H1 (cell line): Measurements from ENCODE around the gene C19orf47. TPM values are rescaled to one million over a fixed set of nuclear protein-coding genes. Genes with fewer than 3 reads are reported as not detected.

Source experiments
- microRNA counts: library from miRNA; unstranded; fragments of <30 nt; microRNA quantifications from one replicate; lab custom pipeline; 2015
- microRNA-seq, 2 experiments: library from miRNA; unstranded; fragments of <30 nt; microRNA quantifications; one replicate each; pipeline versions ENCODE4 to v1.2.0, GENCODE V29; 2016 to 2020; ENCODE audit warnings: borderline microRNAs expressed in 2 of 2, borderline number of aligned reads in 2 of 2, borderline replicate concordance in 1 of 2
- polyA plus RNA-seq, 7 experiments: library from polyadenylated mRNA; depleted of rRNA in 3 of 7; stranded (reverse) in 5 of 7; unstranded in 2 of 7; fragments of >200 nt in 5 of 7; fragments of 200-250 nt in 2 of 7; gene quantifications; 1 replicate in 5 of 7; 2 replicates in 1 of 7; 4 replicates in 1 of 7; pipeline versions ENCODE4 v1.2.1 to v1.2.3, GENCODE V29; 2011 to 2013; ENCODE audit warnings: missing spikeins in 2 of 7, mixed read lengths in 2 of 7
- small RNA-seq: library from polyadenylated mRNA; stranded (forward); fragments of <200 nt; extraction: miRNeasy Mini kit (QIAGEN cat#:217004); gene quantifications from one replicate; pipeline ENCODE3, GENCODE V24; 2013; ENCODE audit not compliant: insufficient read depth
- total RNA-seq: library from RNA; stranded (reverse); fragmentation: NEBNext Ultra II Directional; extraction: Animal tissue kit (Norgen Biotek cat#: 25700); gene quantifications from 2 replicates; pipeline ENCODE4 v1.2.1, GENCODE V29; 2021

The C19orf47 gene
- total and polyA plus RNA-seq, 2 of the 8 experiments (the other 6 are each of a cell fraction or from before 2014, with no cell fraction given) = 17.8 to 27.3 TPM

MicroRNAs encoded within 50 kb of the gene (microRNA counts, 767-probe panel; counts per million panel counts)
- microRNA hsa-miR-641 (lab: Ali Mortazavi, UCI) = 879 counts per million, percentile 95 among the panel's probes with 10 or more counts

Small RNA genes lying within 50 kb of the gene (microRNA-seq; reads per million reads assigned to microRNA genes)
- 15.2 to 17.9 reads per million in 2 experiments for gene MIR641
- gene MIR6796 = 0 to 0.20 reads per million in 2 experiments

Small RNA genes lying within 50 kb of the gene (small RNA-seq; reads per million reads assigned to genes)
- gene MIR641 = 194 reads per million, percentile 98 among the genes with 10 or more reads in this experiment
- gene MIR6796 = not detected
- not detected for gene RF00019
- not detected for gene RNU6-945P

Other genes with a start within 250 kb of the C19orf47 start
- gene MAP3K10, start 157.0 kb downstream of the C19orf47 start, total RNA-seq = 15.9 and 18.3 TPM in 2 replicates
- 4.9 and 9.2 TPM in 2 replicates for gene MAP3K10, start 157.0 kb downstream of the C19orf47 start, polyA plus RNA-seq (2011; rRNA removed)
- not detected in 2 replicates for gene TTC9B, start 130.0 kb downstream of the C19orf47 start, total RNA-seq
- 0.24 and 0.26 TPM in 2 replicates for gene TTC9B, start 130.0 kb downstream of the C19orf47 start, polyA plus RNA-seq (2011; rRNA removed)
- 0.63 and 1.9 TPM in 2 replicates for gene CCNP, start 121.7 kb downstream of the C19orf47 start, total RNA-seq
- gene CCNP, start 121.7 kb downstream of the C19orf47 start, polyA plus RNA-seq (2011; rRNA removed) = 2.1 and 4.6 TPM in 2 replicates
- 137 and 151 TPM in 2 replicates for gene AKT2, start 63.1 kb downstream of the C19orf47 start, total RNA-seq
- gene AKT2, start 63.1 kb downstream of the C19orf47 start, polyA plus RNA-seq (2011; rRNA removed) = 183 and 252 TPM in 2 replicates
- 180 and 189 TPM in 2 replicates for gene PLD3, start 298 bp upstream of the C19orf47 start, total RNA-seq
- 543 and 635 TPM in 2 replicates for gene PLD3, start 298 bp upstream of the C19orf47 start, polyA plus RNA-seq (2011; rRNA removed)
- gene HIPK4, start 41.8 kb upstream of the C19orf47 start, total RNA-seq = 0.15 and 0.29 TPM in 2 replicates
- gene HIPK4, start 41.8 kb upstream of the C19orf47 start, polyA plus RNA-seq (2011; rRNA removed) = 0.57 and 0.88 TPM in 2 replicates
- gene PRX, start 65.0 kb upstream of the C19orf47 start, total RNA-seq = 5.8 and 6.0 TPM in 2 replicates
- 2.8 and 3.8 TPM in 2 replicates for gene PRX, start 65.0 kb upstream of the C19orf47 start, polyA plus RNA-seq (2011; rRNA removed)
- gene SERTAD1, start 77.6 kb upstream of the C19orf47 start, total RNA-seq = 4.9 and 5.4 TPM in 2 replicates
- 6.6 and 8.0 TPM in 2 replicates for gene SERTAD1, start 77.6 kb upstream of the C19orf47 start, polyA plus RNA-seq (2011; rRNA removed)
- gene SERTAD3, start 95.9 kb upstream of the C19orf47 start, total RNA-seq = 32.1 and 33.4 TPM in 2 replicates
- 15.1 and 23.5 TPM in 2 replicates for gene SERTAD3, start 95.9 kb upstream of the C19orf47 start, polyA plus RNA-seq (2011; rRNA removed)
- 28.7 and 32.3 TPM in 2 replicates for gene BLVRB, start 117.3 kb upstream of the C19orf47 start, total RNA-seq
- 182 and 196 TPM in 2 replicates for gene BLVRB, start 117.3 kb upstream of the C19orf47 start, polyA plus RNA-seq (2011; rRNA removed)
- gene SPTBN4, start 118.6 kb upstream of the C19orf47 start, total RNA-seq = 1.9 and 3.4 TPM in 2 replicates
- gene SPTBN4, start 118.6 kb upstream of the C19orf47 start, polyA plus RNA-seq (2011; rRNA removed) = 3.0 and 4.7 TPM in 2 replicates
- gene SHKBP1, start 228.5 kb upstream of the C19orf47 start, total RNA-seq = 72.8 and 74.6 TPM in 2 replicates
- gene SHKBP1, start 228.5 kb upstream of the C19orf47 start, polyA plus RNA-seq (2011; rRNA removed) = 98.8 and 158 TPM in 2 replicates